ENCODE results near the gene MAP2K3.

MAP2K3 gene

GRCh38 chr17:21253646-21254441 is 30.7 kb upstream of the MAP2K3 start:
- Histone ChIP-seq H3K4me1 (ENCODE audit: control insufficient read depth in 2 of 2, insufficient read depth in 2 of 2, low read length in 2 of 2) (peaks cover 5 to 9% of the 10 kb centered on the region in 2 donors), H3K9ac (ENCODE audit: low read depth in 1 of 2, low read length in 2 of 2) (peak overlapping the region; percentile 50 to 66), H3K4me3 (ENCODE audit: low read length in 2 of 2) (peak overlapping the region; percentile 60 to 77)

GRCh38 chr17:21258593-21258992 is 25.9 kb upstream of the MAP2K3 start:
- H3K36me3 ChIP-seq (ENCODE audit: control insufficient read depth in 2 of 2, insufficient read depth in 2 of 2, low read length in 2 of 2) = no peaks in the 10 kb centered on the region
- no peak overlapping the region for H3K4me3 ChIP-seq (ENCODE audit: low read length in 2 of 2)
- no peaks in the 10 kb centered on the region for H3K27me3 ChIP-seq (ENCODE audit: control insufficient read depth in 2 of 2, insufficient read depth in 2 of 2, low read length in 2 of 2)
- H3K9ac ChIP-seq (ENCODE audit: low read depth in 1 of 2, low read length in 2 of 2) = no peak overlapping the region
- peaks cover 4 to 6% of the 10 kb centered on the region in 2 donors for H3K4me1 ChIP-seq (ENCODE audit: control insufficient read depth in 2 of 2, insufficient read depth in 2 of 2, low read length in 2 of 2)
- no peaks in the 10 kb centered on the region for H3K9me3 ChIP-seq (ENCODE audit: control insufficient read depth in 2 of 2, low read length in 2 of 2)
- no peak overlapping the region for H3K27ac ChIP-seq (ENCODE audit: low read depth in 2 of 2, low read length in 2 of 2)

More at GRCh38 chr17:21253646-21254441, 30.7 kb upstream of the MAP2K3 start:
- Histone ChIP-seq H3K27ac (ENCODE audit: low read depth in 2 of 2, low read length in 2 of 2) (peak overlapping the region; percentile 38 to 48), H3K27me3 (ENCODE audit: control insufficient read depth in 2 of 2, insufficient read depth in 2 of 2, low read length in 2 of 2) (no peaks in the 10 kb centered on the region), H3K9me3 (ENCODE audit: control insufficient read depth in 2 of 2, low read length in 2 of 2) (no peaks in the 10 kb centered on the region), H3K36me3 (ENCODE audit: control insufficient read depth in 2 of 2, insufficient read depth in 2 of 2, low read length in 2 of 2) (no peaks in the 10 kb centered on the region)

- Histone ChIP-seq H3K27ac (ENCODE audit: low read depth in 2 of 2, low read length in 2 of 2) (no peak overlapping the region), H3K9me3 (ENCODE audit: control insufficient read depth in 2 of 2, low read length in 2 of 2) (no peaks in the 10 kb centered on the region), H3K9ac (ENCODE audit: low read depth in 1 of 2, low read length in 2 of 2) (no peak overlapping the region), H3K36me3 (ENCODE audit: control insufficient read depth in 2 of 2, insufficient read depth in 2 of 2, low read length in 2 of 2) (no peaks in the 10 kb centered on the region), H3K27me3 (ENCODE audit: control insufficient read depth in 2 of 2, insufficient read depth in 2 of 2, low read length in 2 of 2) (no peaks in the 10 kb centered on the region), H3K4me1 (ENCODE audit: control insufficient read depth in 2 of 2, insufficient read depth in 2 of 2, low read length in 2 of 2) (no peaks in the 10 kb centered on the region), H3K4me3 (ENCODE audit: low read length in 2 of 2) (no peak overlapping the region)
Measured at GRCh38 chr17:21262259-21262993, 22.1 kb upstream of the MAP2K3 start.

GRCh38 chr17:21263376-21263775 is 21.1 kb upstream of the MAP2K3 start:
- Histone ChIP-seq H3K4me3 (ENCODE audit: low read length in 2 of 2) (no peak overlapping the region), H3K4me1 (ENCODE audit: control insufficient read depth in 2 of 2, insufficient read depth in 2 of 2, low read length in 2 of 2) (peaks cover 0 to 2% of the 10 kb centered on the region in 2 donors), H3K9ac (ENCODE audit: low read depth in 1 of 2, low read length in 2 of 2) (no peak overlapping the region), H3K9me3 (ENCODE audit: control insufficient read depth in 2 of 2, low read length in 2 of 2) (no peaks in the 10 kb centered on the region), H3K27me3 (ENCODE audit: control insufficient read depth in 2 of 2, insufficient read depth in 2 of 2, low read length in 2 of 2) (no peaks in the 10 kb centered on the region), H3K27ac (ENCODE audit: low read depth in 2 of 2, low read length in 2 of 2) (no peak overlapping the region), H3K36me3 (ENCODE audit: control insufficient read depth in 2 of 2, insufficient read depth in 2 of 2, low read length in 2 of 2) (no peaks in the 10 kb centered on the region)

- no peak overlapping the region for H3K27ac ChIP-seq (ENCODE audit: low read depth in 2 of 2, low read length in 2 of 2)
- no peaks in the 10 kb centered on the region for H3K9me3 ChIP-seq (ENCODE audit: control insufficient read depth in 2 of 2, low read length in 2 of 2)
- no peak overlapping the region for H3K9ac ChIP-seq (ENCODE audit: low read depth in 1 of 2, low read length in 2 of 2)
- no peak overlapping the region for H3K4me3 ChIP-seq (ENCODE audit: low read length in 2 of 2)
- no peaks in the 10 kb centered on the region for H3K36me3 ChIP-seq (ENCODE audit: control insufficient read depth in 2 of 2, insufficient read depth in 2 of 2, low read length in 2 of 2)
- no peaks in the 10 kb centered on the region for H3K27me3 ChIP-seq (ENCODE audit: control insufficient read depth in 2 of 2, insufficient read depth in 2 of 2, low read length in 2 of 2)
- peaks cover 0 to 2% of the 10 kb centered on the region in 2 donors for H3K4me1 ChIP-seq (ENCODE audit: control insufficient read depth in 2 of 2, insufficient read depth in 2 of 2, low read length in 2 of 2)
Measured at GRCh38 chr17:21268596-21269188, 15.8 kb upstream of the MAP2K3 start.

GRCh38 chr17:21269394-21269793 is 15.1 kb upstream of the MAP2K3 start:
- no peak overlapping the region for H3K27ac ChIP-seq (ENCODE audit: low read depth in 2 of 2, low read length in 2 of 2)

GRCh38 chr17:21271454-21272183 is 12.9 kb upstream of the MAP2K3 start:
- Histone ChIP-seq H3K9ac (ENCODE audit: low read depth in 1 of 2, low read length in 2 of 2) (no peak overlapping the region), H3K36me3 (ENCODE audit: control insufficient read depth in 2 of 2, insufficient read depth in 2 of 2, low read length in 2 of 2) (no peaks in the 10 kb centered on the region), H3K27ac (ENCODE audit: low read depth in 2 of 2, low read length in 2 of 2) (no peak overlapping the region), H3K27me3 (ENCODE audit: control insufficient read depth in 2 of 2, insufficient read depth in 2 of 2, low read length in 2 of 2) (no peaks in the 10 kb centered on the region), H3K9me3 (ENCODE audit: control insufficient read depth in 2 of 2, low read length in 2 of 2) (no peaks in the 10 kb centered on the region), H3K4me3 (ENCODE audit: low read length in 2 of 2) (no peak overlapping the region), H3K4me1 (ENCODE audit: control insufficient read depth in 2 of 2, insufficient read depth in 2 of 2, low read length in 2 of 2) (peaks cover 6 to 9% of the 10 kb centered on the region in 2 donors)

More at GRCh38 chr17:21269394-21269793, 15.1 kb upstream of the MAP2K3 start:
- Histone ChIP-seq H3K4me1 (ENCODE audit: control insufficient read depth in 2 of 2, insufficient read depth in 2 of 2, low read length in 2 of 2) (peaks cover 0 to 4% of the 10 kb centered on the region in 2 donors), H3K9me3 (ENCODE audit: control insufficient read depth in 2 of 2, low read length in 2 of 2) (no peaks in the 10 kb centered on the region), H3K4me3 (ENCODE audit: low read length in 2 of 2) (no peak overlapping the region), H3K27me3 (ENCODE audit: control insufficient read depth in 2 of 2, insufficient read depth in 2 of 2, low read length in 2 of 2) (no peaks in the 10 kb centered on the region), H3K9ac (ENCODE audit: low read depth in 1 of 2, low read length in 2 of 2) (no peak overlapping the region), H3K36me3 (ENCODE audit: control insufficient read depth in 2 of 2, insufficient read depth in 2 of 2, low read length in 2 of 2) (no peaks in the 10 kb centered on the region)

GRCh38 chr17:21272250-21272649 is 12.3 kb upstream of the MAP2K3 start:
- no peaks in the 10 kb centered on the region for H3K36me3 ChIP-seq (ENCODE audit: control insufficient read depth in 2 of 2, insufficient read depth in 2 of 2, low read length in 2 of 2)
- H3K9ac ChIP-seq (ENCODE audit: low read depth in 1 of 2, low read length in 2 of 2) = no peak overlapping the region
- no peak overlapping the region for H3K27ac ChIP-seq (ENCODE audit: low read depth in 2 of 2, low read length in 2 of 2)
- H3K9me3 ChIP-seq (ENCODE audit: control insufficient read depth in 2 of 2, low read length in 2 of 2) = no peaks in the 10 kb centered on the region
- H3K27me3 ChIP-seq (ENCODE audit: control insufficient read depth in 2 of 2, insufficient read depth in 2 of 2, low read length in 2 of 2) = no peaks in the 10 kb centered on the region
- H3K4me3 ChIP-seq (ENCODE audit: low read length in 2 of 2) = no peak overlapping the region
- H3K4me1 ChIP-seq (ENCODE audit: control insufficient read depth in 2 of 2, insufficient read depth in 2 of 2, low read length in 2 of 2) = peaks cover 6 to 9% of the 10 kb centered on the region in 2 donors

- H3K27ac ChIP-seq (ENCODE audit: low read depth in 2 of 2, low read length in 2 of 2) = no peak overlapping the region
- peaks cover 7 to 10% of the 10 kb centered on the region in 2 donors for H3K4me1 ChIP-seq (ENCODE audit: control insufficient read depth in 2 of 2, insufficient read depth in 2 of 2, low read length in 2 of 2)
- H3K4me3 ChIP-seq (ENCODE audit: low read length in 2 of 2) = no peak overlapping the region
- no peaks in the 10 kb centered on the region for H3K27me3 ChIP-seq (ENCODE audit: control insufficient read depth in 2 of 2, insufficient read depth in 2 of 2, low read length in 2 of 2)
- H3K9ac ChIP-seq (ENCODE audit: low read depth in 1 of 2, low read length in 2 of 2) = no peak overlapping the region
- no peaks in the 10 kb centered on the region for H3K36me3 ChIP-seq (ENCODE audit: control insufficient read depth in 2 of 2, insufficient read depth in 2 of 2, low read length in 2 of 2)
- no peaks in the 10 kb centered on the region for H3K9me3 ChIP-seq (ENCODE audit: control insufficient read depth in 2 of 2, low read length in 2 of 2)
Measured at GRCh38 chr17:21272881-21273792, 11.4 kb upstream of the MAP2K3 start.
